PC-3 (cell line): ENCODE results near the gene LGALS9B.
"Not testable (repeated sequence)": the region's sequence is repeated elsewhere in the genome, so short reads cannot be mapped to it uniquely, and the experiment has no call there.

Experiments used
- EZH2 ChIP-seq: fragments of 300-600 bp; sonication (generic); IDR thresholded peaks from one replicate; pipeline ENCODE4 v1.6.1; 2017; ENCODE audit warnings: antibody characterized with exemption, mild to moderate bottlenecking, low read length; ENCODE audit not compliant: unreplicated experiment
- TF ChIP-seq, protein P1 (sequence below): fragments of 300-600 bp; sonication (generic); conservative IDR thresholded peaks from 2 replicates; pipeline ENCODE4 v1.5.1; 2017; ENCODE audit warnings: antibody characterized with exemption, low read depth, mild to moderate bottlenecking, low read length

- TF ChIP-seq, protein P1, sequence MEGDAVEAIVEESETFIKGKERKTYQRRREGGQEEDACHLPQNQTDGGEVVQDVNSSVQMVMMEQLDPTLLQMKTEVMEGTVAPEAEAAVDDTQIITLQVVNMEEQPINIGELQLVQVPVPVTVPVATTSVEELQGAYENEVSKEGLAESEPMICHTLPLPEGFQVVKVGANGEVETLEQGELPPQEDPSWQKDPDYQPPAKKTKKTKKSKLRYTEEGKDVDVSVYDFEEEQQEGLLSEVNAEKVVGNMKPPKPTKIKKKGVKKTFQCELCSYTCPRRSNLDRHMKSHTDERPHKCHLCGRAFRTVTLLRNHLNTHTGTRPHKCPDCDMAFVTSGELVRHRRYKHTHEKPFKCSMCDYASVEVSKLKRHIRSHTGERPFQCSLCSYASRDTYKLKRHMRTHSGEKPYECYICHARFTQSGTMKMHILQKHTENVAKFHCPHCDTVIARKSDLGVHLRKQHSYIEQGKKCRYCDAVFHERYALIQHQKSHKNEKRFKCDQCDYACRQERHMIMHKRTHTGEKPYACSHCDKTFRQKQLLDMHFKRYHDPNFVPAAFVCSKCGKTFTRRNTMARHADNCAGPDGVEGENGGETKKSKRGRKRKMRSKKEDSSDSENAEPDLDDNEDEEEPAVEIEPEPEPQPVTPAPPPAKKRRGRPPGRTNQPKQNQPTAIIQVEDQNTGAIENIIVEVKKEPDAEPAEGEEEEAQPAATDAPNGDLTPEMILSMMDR, result not testable (repeated sequence)
- not testable (repeated sequence) for TF ChIP-seq EZH2
Measured at GRCh38 chr17:20501896-20502295, 34.6 kb upstream of the LGALS9B start.
